ENCODE results near the gene CLIP1. TPM values are rescaled to one million over a fixed set of nuclear protein-coding genes. Genes with fewer than 3 reads are reported as not detected.
A peak's percentile ranks its signal among the peaks of the same experiment; 100 is the strongest.
"Not testable (repeated sequence)": the region's sequence is repeated elsewhere in the genome, so short reads cannot be mapped to it uniquely, and the experiment has no call there.

The CLIP1 gene
- total RNA-seq, 1 donor from 2014 or later = 135 TPM

DNA sequence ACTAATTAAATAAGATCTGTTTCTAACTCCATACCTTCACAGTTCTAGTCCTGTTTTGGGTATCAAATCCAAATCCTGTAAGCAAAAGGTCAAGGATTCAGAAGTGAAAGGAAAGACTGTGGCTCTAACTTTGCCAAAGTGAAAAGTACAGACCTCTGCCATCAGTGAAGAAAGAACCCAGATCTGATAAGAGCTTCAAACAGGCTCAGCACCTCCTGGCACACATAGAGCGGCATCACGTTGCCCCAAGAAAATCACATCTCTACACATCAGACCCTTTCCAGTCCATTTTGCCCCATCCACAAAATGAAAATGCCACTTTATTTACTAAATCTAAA lies 23.2 kb downstream of the CLIP1 start:
- intact Hi-C loops (cut with DNase I) = no loop called here
- TF ChIP-seq POLR2AphosphoS5 (IDR thresholded peaks at IDR 0.05; ENCODE audit: insufficient read depth in 1 of 2, low read depth in 1 of 2) (no peak), POLR2A (IDR thresholded peaks at IDR 0.05) (no peak)
- TF ChIP-seq, protein P1, sequence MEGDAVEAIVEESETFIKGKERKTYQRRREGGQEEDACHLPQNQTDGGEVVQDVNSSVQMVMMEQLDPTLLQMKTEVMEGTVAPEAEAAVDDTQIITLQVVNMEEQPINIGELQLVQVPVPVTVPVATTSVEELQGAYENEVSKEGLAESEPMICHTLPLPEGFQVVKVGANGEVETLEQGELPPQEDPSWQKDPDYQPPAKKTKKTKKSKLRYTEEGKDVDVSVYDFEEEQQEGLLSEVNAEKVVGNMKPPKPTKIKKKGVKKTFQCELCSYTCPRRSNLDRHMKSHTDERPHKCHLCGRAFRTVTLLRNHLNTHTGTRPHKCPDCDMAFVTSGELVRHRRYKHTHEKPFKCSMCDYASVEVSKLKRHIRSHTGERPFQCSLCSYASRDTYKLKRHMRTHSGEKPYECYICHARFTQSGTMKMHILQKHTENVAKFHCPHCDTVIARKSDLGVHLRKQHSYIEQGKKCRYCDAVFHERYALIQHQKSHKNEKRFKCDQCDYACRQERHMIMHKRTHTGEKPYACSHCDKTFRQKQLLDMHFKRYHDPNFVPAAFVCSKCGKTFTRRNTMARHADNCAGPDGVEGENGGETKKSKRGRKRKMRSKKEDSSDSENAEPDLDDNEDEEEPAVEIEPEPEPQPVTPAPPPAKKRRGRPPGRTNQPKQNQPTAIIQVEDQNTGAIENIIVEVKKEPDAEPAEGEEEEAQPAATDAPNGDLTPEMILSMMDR (IDR thresholded peaks at IDR 0.05) = no peak
- no peaks in the 10 kb centered on the region for H3K9me3 ChIP-seq
- H3K27me3 ChIP-seq = no peaks in the 10 kb centered on the region
- H3K4me1 ChIP-seq = peaks cover 33% of the 10 kb centered on the region
- no peaks in the 10 kb centered on the region for H3K36me3 ChIP-seq
- no peak overlapping the region for H3K4me3 ChIP-seq
- H3K27ac ChIP-seq = peak overlapping the region; percentile 97
- no peak for DNase-seq (ENCODE audit: extremely low spot score in 2 of 2)

DNA sequence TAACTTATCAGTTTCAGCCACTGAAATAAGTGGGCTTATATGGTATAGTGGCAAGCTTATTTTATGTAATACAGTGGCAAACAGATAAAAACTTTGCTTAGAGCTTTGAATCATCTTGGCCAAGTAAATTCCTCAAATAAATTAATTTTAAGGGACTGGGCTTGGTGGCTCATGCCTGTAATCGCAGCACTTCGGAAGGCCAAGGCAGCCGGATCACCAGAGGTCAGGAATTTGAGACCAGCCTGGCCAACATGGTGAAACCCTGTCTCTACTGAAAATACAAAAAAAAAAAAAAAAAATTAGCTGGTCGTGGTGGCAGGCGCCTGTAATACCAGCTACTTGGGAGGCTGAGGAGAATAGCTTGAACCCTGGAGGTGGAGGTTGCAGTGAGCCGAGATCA lies 24.5 kb downstream of the CLIP1 start:
- DNase-seq (ENCODE audit: extremely low spot score in 2 of 2); intact Hi-C loops (cut with DNase I); H3K27me3 ChIP-seq; H3K4me3 ChIP-seq; H3K9me3 ChIP-seq; H3K27ac ChIP-seq; H3K36me3 ChIP-seq: not testable (repeated sequence)
- H3K4me1 ChIP-seq = peaks cover 32% of the 10 kb centered on the region

DNA sequence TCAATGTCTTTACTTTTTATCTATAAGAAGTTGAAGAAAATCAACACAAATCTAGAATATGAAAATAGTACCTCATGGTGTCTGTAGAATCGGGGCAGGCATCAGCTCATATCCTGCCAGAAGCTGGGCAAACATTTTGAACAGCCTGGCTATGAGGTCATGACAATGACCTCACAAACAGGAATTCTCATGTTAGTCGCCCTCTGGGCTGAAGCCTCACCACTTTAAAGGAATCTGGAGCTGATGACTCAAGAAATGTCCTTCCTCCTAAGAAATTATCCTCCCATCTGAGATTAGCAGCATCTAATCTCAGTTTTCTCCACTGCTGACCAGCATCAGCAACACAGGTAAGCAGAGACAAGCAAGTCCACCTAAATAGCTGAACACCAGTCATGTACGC lies 27.1 kb downstream of the CLIP1 start:
- Histone ChIP-seq H3K27me3 (no peaks in the 10 kb centered on the region), H3K4me1 (peaks cover 18% of the 10 kb centered on the region), H3K36me3 (no peaks in the 10 kb centered on the region), H3K27ac (peak overlapping the region; percentile 12), H3K9me3 (no peaks in the 10 kb centered on the region), H3K4me3 (no peak overlapping the region)
- no peak for TF ChIP-seq POLR2AphosphoS5 (IDR thresholded peaks at IDR 0.05; ENCODE audit: insufficient read depth in 1 of 2, low read depth in 1 of 2)
- intact Hi-C loops (cut with DNase I) = no loop called here
- no peak for DNase-seq (ENCODE audit: extremely low spot score in 2 of 2)

DNA sequence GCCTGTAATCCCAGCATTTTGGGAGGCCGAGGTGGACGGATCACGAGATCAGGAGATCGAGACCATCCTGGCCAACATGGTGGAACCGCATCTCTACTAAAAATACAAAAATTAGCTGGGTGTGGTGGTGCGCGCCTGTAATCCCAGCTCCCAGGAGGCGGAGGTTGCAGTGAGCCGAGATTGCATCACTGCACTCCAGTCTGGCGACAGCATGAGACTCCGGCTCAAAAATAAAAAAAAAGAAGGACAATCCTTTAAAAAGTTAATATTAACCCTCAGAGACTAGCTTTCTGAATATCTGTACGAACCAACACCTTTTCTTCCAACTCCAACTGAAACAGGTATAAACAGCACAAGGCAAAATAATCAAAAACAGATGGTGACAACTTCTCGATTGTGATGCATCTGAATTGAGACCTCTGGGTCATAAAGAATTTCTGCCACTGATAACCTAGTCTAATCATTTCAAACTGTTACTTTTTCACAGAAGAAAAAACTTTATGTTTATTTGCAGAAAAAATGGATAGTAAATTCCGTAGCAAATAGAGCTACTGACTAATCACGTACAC lies 27.8 kb downstream of the CLIP1 start:
- intact Hi-C loops (cut with DNase I) = no loop called here
- Histone ChIP-seq H3K4me1 (peaks cover 12% of the 10 kb centered on the region), H3K36me3 (no peaks in the 10 kb centered on the region), H3K27ac (peak overlapping the region; percentile 12), H3K9me3 (no peaks in the 10 kb centered on the region), H3K4me3 (no peak overlapping the region), H3K27me3 (no peaks in the 10 kb centered on the region)
- no peak for DNase-seq (ENCODE audit: extremely low spot score in 2 of 2)
- TF ChIP-seq, protein P1 (IDR thresholded peaks at IDR 0.05) = no peak
- TF ChIP-seq POLR2AphosphoS5 (IDR thresholded peaks at IDR 0.05; ENCODE audit: insufficient read depth in 1 of 2, low read depth in 1 of 2) (no peak), POLR2A (IDR thresholded peaks at IDR 0.05) (no peak)

DNA sequence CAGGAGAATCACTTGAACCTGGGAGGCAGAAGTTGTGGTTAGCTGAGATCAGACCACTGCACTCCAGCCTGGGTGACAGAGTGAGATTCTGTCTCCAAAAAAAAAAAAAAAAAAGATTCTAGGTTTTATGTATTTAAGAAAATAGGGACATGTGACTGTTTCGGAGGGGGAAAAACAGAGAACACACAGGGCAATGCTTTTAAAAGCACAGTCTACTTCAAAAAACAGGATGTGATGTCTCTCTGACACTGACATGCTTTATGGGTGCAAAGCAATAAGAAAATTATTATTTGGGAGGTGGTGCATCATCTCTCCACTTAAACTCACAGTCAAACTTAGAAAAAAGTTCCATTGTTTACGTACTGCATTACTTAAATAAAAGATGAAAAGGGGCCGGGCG lies 28.7 kb downstream of the CLIP1 start:
- Histone ChIP-seq H3K27ac (peak overlapping the region; percentile 12), H3K27me3 (no peaks in the 10 kb centered on the region), H3K4me1 (peaks cover 7% of the 10 kb centered on the region)

DNA sequence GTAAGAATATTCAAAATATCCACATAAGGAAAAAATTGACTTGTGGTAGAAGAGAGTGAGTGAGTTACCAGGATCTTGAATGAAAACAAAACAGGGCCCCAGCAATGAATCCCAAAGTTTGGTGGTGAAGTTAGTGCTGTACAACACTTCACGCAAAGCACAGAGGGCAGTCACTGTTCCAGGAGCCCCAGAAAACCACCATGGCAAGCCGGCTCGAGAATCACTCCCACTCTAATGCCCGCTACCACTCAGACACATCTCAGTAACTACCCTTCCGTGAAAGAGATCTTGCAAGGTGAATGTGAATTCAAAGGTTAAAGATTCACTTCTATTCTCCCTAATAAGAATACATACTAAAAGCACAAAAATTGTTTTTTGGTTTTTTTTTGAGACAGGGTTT lies 30.1 kb downstream of the CLIP1 start:
- Histone ChIP-seq H3K4me3 (no peak overlapping the region), H3K27me3 (no peaks in the 10 kb centered on the region), H3K9me3 (no peaks in the 10 kb centered on the region), H3K27ac (no peak overlapping the region), H3K36me3 (no peaks in the 10 kb centered on the region), H3K4me1 (peaks cover 10% of the 10 kb centered on the region)
- TF ChIP-seq, protein P1 (IDR thresholded peaks at IDR 0.05) = no peak
- TF ChIP-seq POLR2AphosphoS5 (IDR thresholded peaks at IDR 0.05; ENCODE audit: insufficient read depth in 1 of 2, low read depth in 1 of 2) (no peak), POLR2A (IDR thresholded peaks at IDR 0.05) (no peak)
- no peak for DNase-seq (ENCODE audit: extremely low spot score in 2 of 2)
- intact Hi-C loops (cut with DNase I) = no loop called here

More for the DNA sequence above, 28.7 kb downstream of the CLIP1 start:
- DNase-seq (ENCODE audit: extremely low spot score in 2 of 2) = no peak
- H3K36me3 ChIP-seq = no peaks in the 10 kb centered on the region
- H3K9me3 ChIP-seq = no peaks in the 10 kb centered on the region
- TF ChIP-seq POLR2AphosphoS5 (IDR thresholded peaks at IDR 0.05; ENCODE audit: insufficient read depth in 1 of 2, low read depth in 1 of 2) (no peak), POLR2A (IDR thresholded peaks at IDR 0.05) (no peak)
- TF ChIP-seq, protein P1 (IDR thresholded peaks at IDR 0.05) = no peak
- intact Hi-C loops (cut with DNase I) = no loop called here
- H3K4me3 ChIP-seq = no peak overlapping the region

All from vagina (tissue), 2 donors.